SK-N-SH (cell line): ENCODE data around the gene ACSS1. TPM values are rescaled to one million over a fixed set of nuclear protein-coding genes. Genes with fewer than 3 reads are reported as not detected.

ENCODE experiments used
- CTCF ChIA-PET: fragments of 300-600, 350-600 bp; formaldehyde crosslinking; extraction: SDS; loops from one replicate; lab custom pipeline; 2021; lab: Yijun Ruan, JAX
- POLR2A ChIA-PET: fragments of 350-600 bp; sonication (Branson Sonifier 250); formaldehyde crosslinking; extraction: SDS; loops from one replicate; lab custom pipeline; 2020; ENCODE audit warnings: antibody characterized with exemption, inconsistent platforms; lab: Yijun Ruan, JAX
- DNase-seq: peaks from one replicate; pipeline ENCODE4 v3.0.0; 2012
- H2AFZ ChIP-seq: fragments of 200-600 bp; sonication (generic); 2 replicates; pipeline ENCODE4 v1.8.1; 2016; ENCODE audit warnings: antibody characterized with exemption, mild to moderate bottlenecking, low read depth
- H3F3A ChIP-seq: fragments of 200-600 bp; sonication (generic); replicated peaks from 2 replicates; pipeline ENCODE3; 2016; ENCODE audit warnings: antibody characterized with exemption, mild to moderate bottlenecking; ENCODE audit not compliant: insufficient read depth
- H3K27ac ChIP-seq, 2 experiments: fragments of 200-500 bp in 1 of 2; fragments of 200-600 bp in 1 of 2; sonication (Bioruptor generic) in 1 of 2; sonication (generic), shearing (Covaris generic) in 1 of 2; 2 replicates each; pipeline versions ENCODE4 v1.5.1 to v1.6.1; 2014 to 2016; ENCODE audit warnings: low read depth in 2 of 2, inconsistent platforms in 1 of 2, low read length in 1 of 2, mild to moderate bottlenecking in 1 of 2, mixed read lengths in 1 of 2
- H3K27me3 ChIP-seq: fragments of 200-600 bp; sonication (generic), shearing (Covaris generic); 2 replicates; pipeline ENCODE4 v1.6.1; 2016; ENCODE audit warnings: mixed run types; ENCODE audit not compliant: insufficient read depth
- H3K36me3 ChIP-seq, 2 experiments: fragments of 200-500 bp in 1 of 2; fragments of 200-600 bp in 1 of 2; sonication (Bioruptor generic) in 1 of 2; sonication (generic) in 1 of 2; replicated peaks in 1 of 2; 2 replicates each; pipeline versions ENCODE3 to v1.5.1; 2014 to 2016; ENCODE audit warnings: low read length in 1 of 2, mild to moderate bottlenecking in 1 of 2; ENCODE audit not compliant: insufficient read depth in 2 of 2, control insufficient read depth in 1 of 2
- H3K4me1 ChIP-seq, 2 experiments: fragments of 200-500 bp in 1 of 2; fragments of 200-600 bp in 1 of 2; sonication (Bioruptor generic) in 1 of 2; sonication (generic), shearing (Covaris generic) in 1 of 2; 2 replicates each; pipeline versions ENCODE4 v1.5.1 to v1.6.1; 2014 to 2016; ENCODE audit warnings: low read depth in 1 of 2, low read length in 1 of 2, mixed run types in 1 of 2; ENCODE audit not compliant: insufficient read depth in 2 of 2, control insufficient read depth in 1 of 2
- H3K4me2 ChIP-seq: fragments of 200-600 bp; sonication (generic), shearing (Covaris generic); 2 replicates; pipeline ENCODE4 v1.6.1; 2017; ENCODE audit warnings: mixed run types
- H3K4me3 ChIP-seq, 2 experiments: fragments of 200-500 bp in 1 of 2; fragments of 200-600 bp in 1 of 2; sonication (Bioruptor generic) in 1 of 2; sonication (generic), shearing (Covaris generic) in 1 of 2; 2 replicates each; pipeline versions ENCODE4 v1.5.1 to v1.8.1; 2014 to 2016; ENCODE audit warnings: low read depth in 2 of 2, inconsistent platforms in 1 of 2, low read length in 1 of 2, mild to moderate bottlenecking in 1 of 2, mixed read lengths in 1 of 2, moderate library complexity in 1 of 2
- H3K79me2 ChIP-seq: fragments of 200-600 bp; sonication (generic); 2 replicates; pipeline ENCODE4 v1.8.1; 2017; ENCODE audit warnings: mild to moderate bottlenecking; ENCODE audit not compliant: insufficient read depth
- H3K9ac ChIP-seq: fragments of 200-600 bp; sonication (generic); 2 replicates; pipeline ENCODE4 v1.6.1; 2017; ENCODE audit warnings: mixed run types
- H3K9me2 ChIP-seq: fragments of 200-600 bp; sonication (generic); 2 replicates; pipeline ENCODE4 v1.6.1; 2017; ENCODE audit warnings: mixed run types
- H3K9me3 ChIP-seq: fragments of 200-600 bp; sonication (generic); 2 replicates; pipeline ENCODE4 v1.6.1; 2017; ENCODE audit warnings: mixed run types, mild to moderate bottlenecking, moderate library complexity
- H4K20me1 ChIP-seq: fragments of 200-600 bp; sonication (generic); 2 replicates; pipeline ENCODE4 v1.6.1; 2017; ENCODE audit warnings: mild to moderate bottlenecking, mixed run types; ENCODE audit not compliant: insufficient read depth
- EZH2phosphoT487 ChIP-seq: fragments of 200-600 bp; sonication (generic); IDR thresholded peaks from 2 replicates; pipeline ENCODE4 v1.6.1; 2017; ENCODE audit warnings: low read depth, mixed run types, mild to moderate bottlenecking, antibody characterized with exemption, moderate library complexity, borderline replicate concordance
- FOXJ3 ChIP-seq: sonication (generic); formaldehyde crosslinking; IDR thresholded peaks from 2 replicates; pipeline ENCODE4 v1.5.1; 2020; ENCODE audit warnings: mild to moderate bottlenecking, missing genetic modification reagents
- FOXM1 ChIP-seq: IDR thresholded peaks from 2 replicates; pipeline ENCODE4 v1.4.0; 2012; ENCODE audit warnings: low read depth, mild to moderate bottlenecking
- JUND ChIP-seq: IDR thresholded peaks from 2 replicates; pipeline ENCODE4 v1.4.0; 2012
- MAX ChIP-seq: IDR thresholded peaks from 2 replicates; pipeline ENCODE4 v1.4.0; 2012; ENCODE audit warnings: low read depth
- PBX3 ChIP-seq: IDR thresholded peaks from 2 replicates; pipeline ENCODE4; 2012
- POLR2AphosphoS5 ChIP-seq: IDR thresholded peaks from 2 replicates; pipeline ENCODE4 v1.6.1; 2012; ENCODE audit warnings: low read depth, low read length
- REST ChIP-seq: IDR thresholded peaks from 2 replicates; pipeline ENCODE4 v1.6.1; 2012; ENCODE audit warnings: mild to moderate bottlenecking, low read depth, low read length, moderate library complexity
- TCF12 ChIP-seq: IDR thresholded peaks from 2 replicates; pipeline ENCODE4 v1.4.0; 2012
- TEAD4 ChIP-seq: IDR thresholded peaks from 2 replicates; pipeline ENCODE4 v1.4.0; 2012; ENCODE audit warnings: mild to moderate bottlenecking, borderline replicate concordance; ENCODE audit not compliant: insufficient read depth
- ZBTB33 ChIP-seq: IDR thresholded peaks from 2 replicates; pipeline ENCODE4 v1.4.0; 2012; ENCODE audit warnings: low read depth, borderline replicate concordance
- WGBS: methylation state at CpG from one replicate; pipeline ENCODE4 v1.1.6; 2017; ENCODE audit warnings: low lambda C conversion rate; 5-methylcytosine and 5-hydroxymethylcytosine counted together
- polyA plus RNA-seq, 3 experiments: library from polyadenylated mRNA; depleted of rRNA; stranded (reverse); fragments of >200 nt; gene quantifications; 2 replicates each; pipeline ENCODE4 v1.2.3, GENCODE V29; 2012

Gene ACSS1
- polyA plus RNA-seq, 1 of the 3 experiments (the other 2 are of a cell fraction): 2.0 TPM

- WGBS: 51% methylated on average over 2 of the region's 2 CpGs
- Histone ChIP-seq H4K20me1 (no peaks in the 10 kb centered on the region), H3K27me3 (no peaks in the 10 kb centered on the region), H2AFZ (no peak overlapping the region), H3K4me3 (no peak overlapping the region), H3K4me2 (no peak overlapping the region), H3K9me3 (no peaks in the 10 kb centered on the region), H3K27ac (no peak overlapping the region), H3K4me1 (no peaks in the 10 kb centered on the region; a peak in 1 of 4 replicates), H3K36me3 (no peaks in the 10 kb centered on the region), H3K79me2 (no peaks in the 10 kb centered on the region), H3K9me2 (no peaks in the 10 kb centered on the region), H3F3A (no peaks in the 10 kb centered on the region), H3K9ac (no peak overlapping the region)
- POLR2A ChIA-PET: no interaction called here
- DNase-seq: no peak
- CTCF ChIA-PET: no interaction called here
- TF ChIP-seq ZBTB33 (no peak), REST (no peak), TCF12 (no peak), PBX3 (no peak), EZH2phosphoT487 (no peak), POLR2AphosphoS5 (no peak), FOXM1 (no peak), FOXJ3 (no peak)
Observed at GRCh38 chr20:25018425-25018824, 39.5 kb downstream of the ACSS1 start.

GRCh38 chr20:25017257-25017803, 40.6 kb downstream of the ACSS1 start:
- Histone ChIP-seq H3K36me3 (no peaks in the 10 kb centered on the region), H3K79me2 (no peaks in the 10 kb centered on the region), H3K4me3 (no peak overlapping the region), H2AFZ (no peak overlapping the region), H3F3A (no peaks in the 10 kb centered on the region), H3K9ac (no peak overlapping the region), H3K4me1 (no peaks in the 10 kb centered on the region; a peak in 1 of 4 replicates), H3K9me3 (no peaks in the 10 kb centered on the region), H4K20me1 (no peaks in the 10 kb centered on the region), H3K9me2 (no peaks in the 10 kb centered on the region), H3K4me2 (no peak overlapping the region), H3K27me3 (no peaks in the 10 kb centered on the region), H3K27ac (no peak overlapping the region)
- 75% methylated on average over 13 of the region's 14 CpGs for WGBS
- ChIA-PET CTCF (interaction anchor here (1.7 kb wide), 1 partner anchor 162 kb away, joined by 6 read pairs; no protein-coding TSS in a partner anchor), POLR2A (no interaction called here)
- no peak for DNase-seq
- TF ChIP-seq JUND (no peak), REST (no peak), MAX (no peak), TEAD4 (no peak)
